K562 (cell line): ENCODE measurements around the gene APOM. TPM values are rescaled to one million over a fixed set of nuclear protein-coding genes. Genes with fewer than 3 reads are reported as not detected.

Experiments used
- CREB5 ChIP-seq: fragments of 250-450 bp; sonication (Bioruptor Pico); IDR thresholded peaks from 2 replicates; pipeline ENCODE4 v1.5.0; 2020; ENCODE audit warnings: mild to moderate bottlenecking
- CREBBP ChIP-seq: IDR thresholded peaks from one replicate; pipeline ENCODE4 v1.6.1; 2012; ENCODE audit warnings: low read depth, mild to moderate bottlenecking, control low read depth, inconsistent platforms, low read length
- ETS1 ChIP-seq: conservative IDR thresholded peaks from 2 replicates; pipeline ENCODE4 v1.6.1; 2011; ENCODE audit warnings: low read depth, mild to moderate bottlenecking, low read length; ENCODE audit not compliant: control insufficient read depth
- GTF2F1 ChIP-seq: IDR thresholded peaks from 2 replicates; pipeline ENCODE4 v1.6.1; 2011; ENCODE audit warnings: low read depth, low read length, improper control_type of control experiment
- HDAC8 ChIP-seq: fragments of 450-650 bp; IDR thresholded peaks from 2 replicates; pipeline ENCODE4 v1.6.1; 2016; ENCODE audit warnings: mild to moderate bottlenecking, missing genetic modification characterization, moderate library complexity, missing compliant biosample characterization
- KAT2B ChIP-seq: IDR thresholded peaks from one replicate; pipeline ENCODE4 v1.6.1; 2012; ENCODE audit warnings: low read depth, mild to moderate bottlenecking, control low read depth, inconsistent platforms, low read length, moderate library complexity
- KDM4B ChIP-seq, 2 experiments: fragments of 450-650 bp in 1 of 2; sonication (generic) in 1 of 2; IDR thresholded peaks; 2 replicates each; pipeline ENCODE4 v1.6.1; 2016 to 2017; ENCODE audit warnings: borderline replicate concordance in 2 of 2, antibody characterized with exemption in 1 of 2, low read depth in 1 of 2, mild to moderate bottlenecking in 1 of 2
- REST ChIP-seq, 2 experiments: fragments of 450-650 bp; formaldehyde crosslinking in 1 of 2; IDR thresholded peaks; 2 replicates each; pipeline versions ENCODE4 v1.4.0 to v1.6.1; 2014 to 2020; ENCODE audit warnings: mild to moderate bottlenecking in 2 of 2, borderline replicate concordance in 1 of 2, low read depth in 1 of 2
- SIX5 ChIP-seq, 2 experiments: IDR thresholded peaks; 2 replicates each; pipeline ENCODE4 v1.6.1; 2011; ENCODE audit warnings: low read length in 2 of 2, borderline replicate concordance in 1 of 2, low read depth in 1 of 2, mild to moderate bottlenecking in 1 of 2, moderate library complexity in 1 of 2; ENCODE audit not compliant: insufficient read depth in 1 of 2
- TRIM24 ChIP-seq, 2 experiments: fragments of 450-650 bp; IDR thresholded peaks; 2 replicates each; pipeline ENCODE4 v1.6.1; 2016
- U2AF1 ChIP-seq: fragments of 200-400 bp; formaldehyde crosslinking; optimal IDR thresholded peaks from 2 replicates; pipeline ENCODE3; 2017; ENCODE audit warnings: mild to moderate bottlenecking, low read depth, low read length, moderate library complexity
- U2AF2 ChIP-seq: fragments of 200-400 bp; formaldehyde crosslinking; optimal IDR thresholded peaks from 2 replicates; pipeline ENCODE3; 2017; ENCODE audit warnings: low read depth, mild to moderate bottlenecking, low read length
- ZNF324 ChIP-seq: fragments of 250-450 bp; sonication (Bioruptor Pico); IDR thresholded peaks from 2 replicates; pipeline ENCODE4 v1.4.0; 2020; ENCODE audit warnings: mild to moderate bottlenecking
- ZNF431 ChIP-seq: sonication (generic); formaldehyde crosslinking; IDR thresholded peaks from 2 replicates; pipeline ENCODE4 v1.8.0; 2022; ENCODE audit warnings: mild to moderate bottlenecking, missing genetic modification reagents
- polyA plus RNA-seq, 8 experiments: library from polyadenylated mRNA; depleted of rRNA in 4 of 8; stranded (reverse) in 5 of 8; unstranded in 3 of 8; fragments of >200 nt; fragmentation: Nextera tagmentation in 2 of 8; fragmentation: Illumina TruSeq in 1 of 8; extraction: Ambion mirVana in 2 of 8; extraction: Trizol in 1 of 8; gene quantifications; 2 replicates each; pipeline versions ENCODE4 v1.2.1 to v1.2.3, GENCODE V29; 2011 to 2014; ENCODE audit warnings: inconsistent platforms in 1 of 8, missing spikeins in 1 of 8
- total RNA-seq, 7 experiments: library from RNA; depleted of rRNA in 6 of 7; stranded (reverse); fragments of >200 nt in 6 of 7; fragmentation: Illumina TruSeq in 2 of 7; extraction: Trizol in 2 of 7; gene quantifications; 2 replicates each; pipeline versions ENCODE4 v1.2.1 to v1.2.3, GENCODE V29; 2011 to 2021; ENCODE audit warnings: low replicate concordance in 1 of 7

The APOM gene
- total and polyA plus RNA-seq, 9 of the 15 experiments (the other 6 are each of a cell fraction or from before 2014, with no cell fraction given) = 5.7 to 24.3 (median 10.4) TPM

GRCh38 chr6:31620586-31621319, 34.9 kb upstream of the APOM start, which contains the start of gene PRRC2A (continued):
- TF ChIP-seq REST (IDR thresholded peaks at IDR 0.05; ENCODE audit: borderline replicate concordance) (no peak), REST (CRISPR knock-in tag; IDR thresholded peaks at IDR 0.05; ENCODE audit: low read depth) (peak; percentile 65; the same call in 1 of the 2 replicates), CREB5 (no peak), U2AF1 (peak; percentile 82), HDAC8 (tag) (no peak), ZNF324 (no peak), CREBBP (no peak), U2AF2 (no peak), KDM4B (IDR thresholded peaks at IDR 0.05; ENCODE audit: borderline replicate concordance in 2 of 2, low read depth in 1 of 2) (no peak), TRIM24 (IDR thresholded peaks at IDR 0.05) (peak in 1 of 2 experiments; percentile 41; a peak in 1 of 4 replicates), SIX5 (IDR thresholded peaks at IDR 0.05; ENCODE audit: borderline replicate concordance in 1 of 2, insufficient read depth in 1 of 2, low read depth in 1 of 2, low read length in 2 of 2) (no peak), ZNF431 (no peak), GTF2F1 (peak; percentile 83), ETS1 (peak; percentile 87), KAT2B (no peak)
